Astrocyte (in vitro differentiated cells and primary cell): ENCODE measurements around the gene CZIB.

Source experiments
- CTCF ChIP-seq: IDR thresholded peaks from 2 replicates; pipeline ENCODE4 v1.5.1; 2011; ENCODE audit warnings: low read depth, mild to moderate bottlenecking, inconsistent platforms, low read length, moderate library complexity; ENCODE audit not compliant: insufficient read depth
- EZH2 ChIP-seq: IDR thresholded peaks from 2 replicates; pipeline ENCODE4 v1.6.1; 2012; ENCODE audit warnings: mild to moderate bottlenecking, low read length, inconsistent platforms; ENCODE audit not compliant: insufficient read depth

- TF ChIP-seq EZH2 (no peak), CTCF (no peak)
Observed at GRCh38 chr1:53259932-53260331, 39.5 kb upstream of the CZIB start.
